Skeletal muscle satellite cell (primary cell): ENCODE measurements around the gene RASGRP3.
A peak's percentile ranks its signal among the peaks of the same experiment; 100 is the strongest.

Experiments
- H3K27me3 ChIP-seq: 2 replicates; pipeline ENCODE4 v1.7.0; 2013; ENCODE audit warnings: low read length; ENCODE audit not compliant: control insufficient read depth, insufficient read depth
- H3K36me3 ChIP-seq: 2 replicates; pipeline ENCODE4 v1.7.0; 2013; ENCODE audit warnings: mild to moderate bottlenecking, control low read depth, low read length; ENCODE audit not compliant: insufficient read depth
- H3K4me1 ChIP-seq: 2 replicates; pipeline ENCODE4 v1.7.0; 2013; ENCODE audit warnings: low read length; ENCODE audit not compliant: control insufficient read depth, insufficient read depth
- H3K4me2 ChIP-seq: 2 replicates; pipeline ENCODE4 v1.7.0; 2013; ENCODE audit warnings: mild to moderate bottlenecking, low read length
- H3K4me3 ChIP-seq: 2 replicates; pipeline ENCODE4 v1.7.0; 2013; ENCODE audit warnings: low read length
- H3K9ac ChIP-seq: 2 replicates; pipeline ENCODE4 v1.7.0; 2013; ENCODE audit warnings: mild to moderate bottlenecking, low read depth, low read length, moderate library complexity
- H3K9me3 ChIP-seq: replicated peaks from 2 replicates; pipeline ENCODE4 v1.7.0; 2013; ENCODE audit warnings: mild to moderate bottlenecking, control low read depth, low read length

Gene RASGRP3

GRCh38 chr2:33561872-33562271 lies 85.4 kb downstream of the RASGRP3 start:
- Histone ChIP-seq H3K9me3 (no peaks in the 10 kb centered on the region), H3K36me3 (no peaks in the 10 kb centered on the region), H3K4me1 (no peaks in the 10 kb centered on the region), H3K27me3 (no peaks in the 10 kb centered on the region), H3K4me2 (no peak overlapping the region), H3K4me3 (no peak overlapping the region), H3K9ac (no peak overlapping the region)

GRCh38 chr2:33570681-33571080 lies 94.2 kb downstream of the RASGRP3 start:
- H3K36me3 ChIP-seq: no peaks in the 10 kb centered on the region
- no peak overlapping the region for H3K9ac ChIP-seq
- no peaks in the 10 kb centered on the region for H3K27me3 ChIP-seq
- H3K4me2 ChIP-seq: no peak overlapping the region
- H3K4me3 ChIP-seq: no peak overlapping the region
- H3K4me1 ChIP-seq: no peaks in the 10 kb centered on the region
- no peaks in the 10 kb centered on the region for H3K9me3 ChIP-seq

- Histone ChIP-seq H3K36me3 (no peaks in the 10 kb centered on the region), H3K27me3 (no peaks in the 10 kb centered on the region), H3K9ac (no peak overlapping the region), H3K4me1 (no peaks in the 10 kb centered on the region), H3K4me3 (no peak overlapping the region), H3K9me3 (no peaks in the 10 kb centered on the region), H3K4me2 (no peak overlapping the region)
These were observed 97.2 kb downstream of the RASGRP3 start for GRCh38 chr2:33573657-33574056.

- Histone ChIP-seq H3K9ac (no peak overlapping the region), H3K9me3 (no peaks in the 10 kb centered on the region), H3K27me3 (no peaks in the 10 kb centered on the region), H3K4me3 (no peak overlapping the region), H3K4me2 (no peak overlapping the region), H3K36me3 (peaks cover 3% of the 10 kb centered on the region), H3K4me1 (peaks cover 3% of the 10 kb centered on the region)
These were observed 100.6 kb downstream of the RASGRP3 start for GRCh38 chr2:33577084-33577483.

GRCh38 chr2:33577668-33578067 lies 101.2 kb downstream of the RASGRP3 start:
- Histone ChIP-seq H3K9me3 (no peaks in the 10 kb centered on the region), H3K4me3 (no peak overlapping the region), H3K27me3 (no peaks in the 10 kb centered on the region), H3K4me1 (peaks cover 3% of the 10 kb centered on the region), H3K36me3 (peaks cover 5% of the 10 kb centered on the region), H3K9ac (no peak overlapping the region), H3K4me2 (no peak overlapping the region)

GRCh38 chr2:33579227-33579626 lies 102.8 kb downstream of the RASGRP3 start:
- H3K4me3 ChIP-seq: no peak overlapping the region
- H3K4me1 ChIP-seq: peaks cover 3% of the 10 kb centered on the region
- no peak overlapping the region for H3K4me2 ChIP-seq
- no peaks in the 10 kb centered on the region for H3K9me3 ChIP-seq
- H3K9ac ChIP-seq: no peak overlapping the region
- peaks cover 14% of the 10 kb centered on the region for H3K36me3 ChIP-seq
- no peaks in the 10 kb centered on the region for H3K27me3 ChIP-seq

- peaks cover 37% of the 10 kb centered on the region for H3K36me3 ChIP-seq
- H3K9ac ChIP-seq: no peak overlapping the region
- no peaks in the 10 kb centered on the region for H3K27me3 ChIP-seq
- H3K4me1 ChIP-seq: peaks cover 3% of the 10 kb centered on the region
- no peak overlapping the region for H3K4me3 ChIP-seq
- H3K9me3 ChIP-seq: no peaks in the 10 kb centered on the region
- H3K4me2 ChIP-seq: no peak overlapping the region
These were observed 105.4 kb downstream of the RASGRP3 start for GRCh38 chr2:33581872-33582271.

GRCh38 chr2:33583194-33583938 lies 106.9 kb downstream of the RASGRP3 start:
- Histone ChIP-seq H3K4me2 (no peak overlapping the region), H3K27me3 (no peaks in the 10 kb centered on the region), H3K9me3 (no peaks in the 10 kb centered on the region), H3K4me1 (peaks cover 3% of the 10 kb centered on the region), H3K4me3 (no peak overlapping the region), H3K9ac (no peak overlapping the region), H3K36me3 (peaks cover 51% of the 10 kb centered on the region)

- no peak overlapping the region for H3K4me2 ChIP-seq
- no peaks in the 10 kb centered on the region for H3K27me3 ChIP-seq
- H3K4me1 ChIP-seq: peaks cover 11% of the 10 kb centered on the region
- H3K4me3 ChIP-seq: no peak overlapping the region
- no peak overlapping the region for H3K9ac ChIP-seq
- peaks cover 72% of the 10 kb centered on the region for H3K36me3 ChIP-seq
- H3K9me3 ChIP-seq: no peaks in the 10 kb centered on the region
These were observed 110.3 kb downstream of the RASGRP3 start for GRCh38 chr2:33586766-33587165.

GRCh38 chr2:33588232-33588631 lies 111.8 kb downstream of the RASGRP3 start:
- no peak overlapping the region for H3K4me3 ChIP-seq
- no peaks in the 10 kb centered on the region for H3K9me3 ChIP-seq
- peaks cover 78% of the 10 kb centered on the region for H3K36me3 ChIP-seq
- no peak overlapping the region for H3K9ac ChIP-seq
- H3K4me2 ChIP-seq: no peak overlapping the region
- no peaks in the 10 kb centered on the region for H3K27me3 ChIP-seq
- H3K4me1 ChIP-seq: peaks cover 11% of the 10 kb centered on the region

GRCh38 chr2:33589444-33589843 lies 113.0 kb downstream of the RASGRP3 start:
- H3K4me1 ChIP-seq: peaks cover 11% of the 10 kb centered on the region
- peaks cover 79% of the 10 kb centered on the region for H3K36me3 ChIP-seq
- H3K4me3 ChIP-seq: no peak overlapping the region
- no peaks in the 10 kb centered on the region for H3K9me3 ChIP-seq
- no peaks in the 10 kb centered on the region for H3K27me3 ChIP-seq
- H3K4me2 ChIP-seq: peak overlapping the region; percentile 25
- no peak overlapping the region for H3K9ac ChIP-seq

GRCh38 chr2:33595385-33595784 lies 118.9 kb downstream of the RASGRP3 start:
- Histone ChIP-seq H3K4me1 (peaks cover 21% of the 10 kb centered on the region), H3K9me3 (no peaks in the 10 kb centered on the region), H3K9ac (no peak overlapping the region), H3K4me3 (no peak overlapping the region), H3K36me3 (peaks cover 43% of the 10 kb centered on the region), H3K4me2 (no peak overlapping the region), H3K27me3 (no peaks in the 10 kb centered on the region)
